GM06990 (cell line): ENCODE results near the gene IRGQ.

Experiments used
- DNase-seq: peaks from one replicate; pipeline ENCODE4 v3.0.0-alpha.2; 2011; ENCODE audit not compliant: insufficient read length; ENCODE audit errors: extremely low read depth
- H3K27me3 ChIP-seq: replicated peaks from 2 replicates; pipeline ENCODE4 v1.6.0; 2011; ENCODE audit warnings: low read length; ENCODE audit not compliant: control insufficient read depth, insufficient read depth
- H3K36me3 ChIP-seq: 2 replicates; pipeline ENCODE4 v1.5.1; 2011; ENCODE audit warnings: low read length; ENCODE audit not compliant: control insufficient read depth, insufficient read depth
- H3K4me3 ChIP-seq: replicated peaks from 2 replicates; pipeline ENCODE4 v1.5.1; 2011; ENCODE audit warnings: low read depth, mild to moderate bottlenecking, control low read depth, low read length
- CTCF ChIP-seq: IDR thresholded peaks from 2 replicates; pipeline ENCODE4 v1.5.1; 2011; ENCODE audit warnings: low read length, control low read depth, mild to moderate bottlenecking, inconsistent platforms; ENCODE audit not compliant: insufficient read depth, poor library complexity, severe bottlenecking

IRGQ gene

GRCh38 chr19:43596842-43597461 lies 1.0 kb upstream of the IRGQ start:
- Histone ChIP-seq H3K27me3 (no peaks in the 10 kb centered on the region), H3K36me3 (peaks cover 18% of the 10 kb centered on the region), H3K4me3 (peak overlapping the region; percentile 93)
- no peak for DNase-seq
- no peak for TF ChIP-seq CTCF

GRCh38 chr19:43595605-43595998 lies 332 bp downstream of the IRGQ start:
- H3K4me3 ChIP-seq, result peak overlapping the region; percentile 93
- TF ChIP-seq CTCF, result no peak
- no peaks in the 10 kb centered on the region for H3K27me3 ChIP-seq
- peaks cover 22% of the 10 kb centered on the region for H3K36me3 ChIP-seq
- DNase-seq, result no peak

- Histone ChIP-seq H3K27me3 (no peaks in the 10 kb centered on the region), H3K36me3 (peaks cover 21% of the 10 kb centered on the region), H3K4me3 (peak overlapping the region; percentile 93)
- peak; percentile 84 for DNase-seq
- TF ChIP-seq CTCF, result peak; percentile 95
Observed at GRCh38 chr19:43594710-43595604, 977 bp downstream of the IRGQ start.

- TF ChIP-seq CTCF, result no peak
- peak overlapping the region; percentile 93 for H3K4me3 ChIP-seq
Observed at GRCh38 chr19:43594081-43594697, 1.7 kb downstream of the IRGQ start.

GRCh38 chr19:43592800-43593350 lies 3.1 kb downstream of the IRGQ start:
- no peak for DNase-seq
- Histone ChIP-seq H3K36me3 (peaks cover 12% of the 10 kb centered on the region), H3K4me3 (no peak overlapping the region), H3K27me3 (no peaks in the 10 kb centered on the region)
- TF ChIP-seq CTCF, result no peak

More at GRCh38 chr19:43594081-43594697, 1.7 kb downstream of the IRGQ start:
- Histone ChIP-seq H3K27me3 (no peaks in the 10 kb centered on the region), H3K36me3 (peaks cover 19% of the 10 kb centered on the region)
- DNase-seq, result no peak
